HG02642 (cell line): ENCODE data around the gene TEX9.
"Not testable (repeated sequence)": the region's sequence is repeated elsewhere in the genome, so short reads cannot be mapped to it uniquely, and the experiment has no call there.

ENCODE experiments used
- ATAC-seq: cut with Tn5 transposase; IDR thresholded peaks from one replicate; pipeline ENCODE4 v1.9.1; 2021; ENCODE audit warnings: mild to moderate bottlenecking; ENCODE audit not compliant: unreplicated experiment, poor library complexity

Gene TEX9

GRCh38 chr15:56365075-56365711, at the start of gene TEX9:
Gene TEX9 (plus strand): TSS chr15:56365426. CDS start chr15:56365451, 25 bp downstream.
- ATAC-seq, result peak; percentile 96

- not testable (repeated sequence) for ATAC-seq
Observed at GRCh38 chr15:56316561-56316960, 48.7 kb upstream of the TEX9 start.

GRCh38 chr15:56320316-56320715, 44.9 kb upstream of the TEX9 start:
- ATAC-seq, result no peak

GRCh38 chr15:56320861-56321260, 44.4 kb upstream of the TEX9 start:
- no peak for ATAC-seq

GRCh38 chr15:56322444-56322843, 42.8 kb upstream of the TEX9 start:
- ATAC-seq, result no peak

GRCh38 chr15:56323435-56323834, 41.8 kb upstream of the TEX9 start:
- no peak for ATAC-seq

- ATAC-seq, result no peak
Observed at GRCh38 chr15:56325186-56325585, 40.0 kb upstream of the TEX9 start.

- ATAC-seq, result no peak
Observed at GRCh38 chr15:56327721-56328502, 37.3 kb upstream of the TEX9 start.

GRCh38 chr15:56337084-56337725, 28.0 kb upstream of the TEX9 start:
- ATAC-seq, result no peak

- ATAC-seq, result no peak
Observed at GRCh38 chr15:56339594-56339993, 25.6 kb upstream of the TEX9 start.

GRCh38 chr15:56341201-56341600, 24.0 kb upstream of the TEX9 start:
- no peak for ATAC-seq

GRCh38 chr15:56342653-56343052, 22.6 kb upstream of the TEX9 start:
- ATAC-seq, result no peak

GRCh38 chr15:56343879-56344278, 21.3 kb upstream of the TEX9 start:
- ATAC-seq, result no peak

- no peak for ATAC-seq
Observed at GRCh38 chr15:56344336-56344735, 20.9 kb upstream of the TEX9 start.

GRCh38 chr15:56346414-56346813, 18.8 kb upstream of the TEX9 start:
- ATAC-seq, result no peak

- ATAC-seq, result no peak
Observed at GRCh38 chr15:56349554-56349953, 15.7 kb upstream of the TEX9 start.

GRCh38 chr15:56351353-56351752, 13.9 kb upstream of the TEX9 start:
- ATAC-seq, result no peak

GRCh38 chr15:56351957-56352506, 13.2 kb upstream of the TEX9 start:
- no peak for ATAC-seq

- no peak for ATAC-seq
Observed at GRCh38 chr15:56353119-56353518, 12.1 kb upstream of the TEX9 start.

GRCh38 chr15:56353740-56354139, 11.5 kb upstream of the TEX9 start:
- no peak for ATAC-seq

- ATAC-seq, result peak; percentile 88
Observed at GRCh38 chr15:56356616-56357015, 8.6 kb upstream of the TEX9 start.
